Right cardiac atrium (tissue), 5 donors: Measurements from ENCODE around the gene CLECL1. TPM values are rescaled to one million over a fixed set of nuclear protein-coding genes. Genes with fewer than 3 reads are reported as not detected.

Experiments
- ATAC-seq, 2 donors: fragments of 200-7000 bp; cut with Tn5 transposase; one replicate each; pipeline versions ENCODE4 v1.8.0 to v1.9.1; 2020; ENCODE audit warnings: moderate library complexity in 2 of 2, mild to moderate bottlenecking in 1 of 2
- DNase-seq, 3 donors: peaks; one replicate each; pipeline ENCODE4 v3.0.0-alpha.2; 2020
- H3K27ac ChIP-seq: one replicate; pipeline ENCODE4 v1.5.1; 2013; ENCODE audit warnings: mild to moderate bottlenecking, low read length, control low read depth, moderate library complexity
- H3K27me3 ChIP-seq: one replicate; pipeline ENCODE4 v1.6.1; 2013; ENCODE audit not compliant: control insufficient read depth, insufficient read depth
- H3K4me1 ChIP-seq: one replicate; pipeline ENCODE4 v1.6.1; 2013; ENCODE audit warnings: low read length; ENCODE audit not compliant: control insufficient read depth, insufficient read depth
- H3K4me3 ChIP-seq: one replicate; pipeline ENCODE4 v1.5.1; 2013; ENCODE audit warnings: low read length, control low read depth
- H3K9me3 ChIP-seq: one replicate; pipeline ENCODE4 v1.6.1; 2013; ENCODE audit warnings: low read length; ENCODE audit not compliant: control insufficient read depth
- WGBS: extraction: QIAGEN DNeasy Blood & Tissue Kit; methylation state at CpG from one replicate; pipeline ENCODE4 v1.1.7; 2013; 5-methylcytosine and 5-hydroxymethylcytosine counted together
- intact Hi-C, 4 donors: fragments of 100-400 bp; cut with DNase I; formaldehyde crosslinking; loops; one replicate each; pipeline versions ENCODE4 v1.11.0 to v1.14.0; 2022 to 2023
- long read RNA-seq, 4 donors: library from polyadenylated mRNA; unstranded; transcript quantifications; one replicate each; pipeline ENCODE4 v2.0.0, GENCODE V29; 2020 to 2021
- polyA plus RNA-seq: library from polyadenylated mRNA; stranded (reverse); fragments of 200-250 nt; gene quantifications from one replicate; pipeline ENCODE4 v1.2.3, GENCODE V29; 2013
- total RNA-seq, 4 donors: library from RNA; stranded (reverse); fragmentation: NEBNext Ultra II Directional; extraction: Animal tissue kit (Norgen Biotek cat#: 25700); gene quantifications; one replicate each; pipeline ENCODE4 v1.2.1, GENCODE V29; 2021
- donor health status: healthy with polysubstance abuse.
- donor health status: DM: no; HTN: yes; CAD: no.
- donor health status: DM: no; HTN: no; CAD: no.
- donor health status: DM: no; HTN: yes; CAD: no; lungs with severe emphysema.
- donor health status: DM: yes; HTN: yes; CAD: no.

CLECL1 gene
- total RNA-seq (1 to 10 TPM in 1 of 4 donors, under 1 TPM in 1, not detected in 2; 0.60 to 1.2 TPM), polyA plus RNA-seq (0.14 TPM)
- long read RNA-seq, donor 1: 0 reads
- long read RNA-seq, donor 2, partial matches to known transcripts: 0 of 2 reads
- long read RNA-seq, donor 2, other reads (novel, unspliced or antisense): 1 of 2 reads
- long read RNA-seq, donor 3: 0 reads
- long read RNA-seq, donor 4: 0 reads

GRCh38 chr12:9732921-9733461, at the start of gene CLECL1:
Gene CLECL1 (minus strand): TSS chr12:9733097.
- Histone ChIP-seq H3K4me1 (no peaks in the 10 kb centered on the region), H3K4me3 (no peak within 1 kb of the TSS), H3K27me3 (no peaks in the 10 kb centered on the region), H3K9me3 (no peaks in the 10 kb centered on the region), H3K27ac (no peak within 1 kb of the TSS)
- ATAC-seq (no peak), DNase-seq (no peak)
- intact Hi-C loops: no loop called here
- 75% methylated on average over 8 of the region's 8 CpGs for WGBS

GRCh38 chr12:9781360-9781759, 48.5 kb upstream of the CLECL1 start:
- H3K27me3 ChIP-seq: no peaks in the 10 kb centered on the region
- WGBS: 87% methylated on average over 2 of the region's 2 CpGs
- no peaks in the 10 kb centered on the region for H3K9me3 ChIP-seq
- no peak for ATAC-seq
- intact Hi-C loops: no loop called here
- no peaks in the 10 kb centered on the region for H3K4me1 ChIP-seq
- H3K4me3 ChIP-seq: no peak overlapping the region
- DNase-seq: no peak
- H3K27ac ChIP-seq: no peak overlapping the region

GRCh38 chr12:9779209-9779608, 46.3 kb upstream of the CLECL1 start:
- intact Hi-C loops: no loop called here
- Histone ChIP-seq H3K4me1 (no peaks in the 10 kb centered on the region), H3K27me3 (no peaks in the 10 kb centered on the region), H3K4me3 (no peak overlapping the region), H3K9me3 (no peaks in the 10 kb centered on the region), H3K27ac (no peak overlapping the region)
- 77% methylated on average over 4 of the region's 4 CpGs for WGBS
- DNase-seq (no peak), ATAC-seq (no peak)

- no peaks in the 10 kb centered on the region for H3K27me3 ChIP-seq
- ATAC-seq (no peak), DNase-seq (no peak)
- WGBS: 86% methylated on average over 3 of the region's 3 CpGs
- no peaks in the 10 kb centered on the region for H3K9me3 ChIP-seq
- intact Hi-C loops: no loop called here
- H3K4me3 ChIP-seq: no peak overlapping the region
- no peaks in the 10 kb centered on the region for H3K4me1 ChIP-seq
- H3K27ac ChIP-seq: no peak overlapping the region
Measured at GRCh38 chr12:9776781-9777180, 43.9 kb upstream of the CLECL1 start.

GRCh38 chr12:9773216-9773877, 40.5 kb upstream of the CLECL1 start:
- no peak for ATAC-seq
- H3K27me3 ChIP-seq: no peaks in the 10 kb centered on the region
- intact Hi-C loops: no loop called here
- no peak for DNase-seq
- WGBS: 72% methylated on average over 2 of the region's 2 CpGs
- no peaks in the 10 kb centered on the region for H3K9me3 ChIP-seq
- no peaks in the 10 kb centered on the region for H3K4me1 ChIP-seq
- H3K27ac ChIP-seq: no peak overlapping the region
- H3K4me3 ChIP-seq: no peak overlapping the region

- ATAC-seq (no peak), DNase-seq (no peak)
- no peaks in the 10 kb centered on the region for H3K4me1 ChIP-seq
- no peak overlapping the region for H3K4me3 ChIP-seq
- H3K9me3 ChIP-seq: no peaks in the 10 kb centered on the region
- intact Hi-C loops: no loop called here
- WGBS: 42% methylated on average over 2 of the region's 2 CpGs
- no peak overlapping the region for H3K27ac ChIP-seq
- H3K27me3 ChIP-seq: no peaks in the 10 kb centered on the region
Measured at GRCh38 chr12:9763025-9763424, 30.1 kb upstream of the CLECL1 start.

GRCh38 chr12:9762369-9762768, 29.5 kb upstream of the CLECL1 start:
- Histone ChIP-seq H3K4me1 (no peaks in the 10 kb centered on the region), H3K9me3 (no peaks in the 10 kb centered on the region), H3K27ac (no peak overlapping the region), H3K4me3 (no peak overlapping the region), H3K27me3 (no peaks in the 10 kb centered on the region)
- WGBS: 92% methylated on average over 5 of the region's 5 CpGs
- ATAC-seq (no peak), DNase-seq (no peak)
- intact Hi-C loops: no loop called here

- Histone ChIP-seq H3K27ac (no peak overlapping the region), H3K27me3 (no peaks in the 10 kb centered on the region), H3K4me1 (no peaks in the 10 kb centered on the region), H3K4me3 (no peak overlapping the region), H3K9me3 (no peaks in the 10 kb centered on the region)
- DNase-seq (no peak), ATAC-seq (no peak)
- intact Hi-C loops: no loop called here
- 53% methylated on average over 4 of the region's 4 CpGs for WGBS
Measured at GRCh38 chr12:9761419-9761781, 28.5 kb upstream of the CLECL1 start.

- 69% methylated on average over 6 of the region's 6 CpGs for WGBS
- no peaks in the 10 kb centered on the region for H3K9me3 ChIP-seq
- H3K4me1 ChIP-seq: no peaks in the 10 kb centered on the region
- no peak within 1 kb of the TSS for H3K4me3 ChIP-seq
- no peaks in the 10 kb centered on the region for H3K27me3 ChIP-seq
- no peak for DNase-seq
- no peak for ATAC-seq
- H3K27ac ChIP-seq: no peak within 1 kb of the TSS
- intact Hi-C loops: no loop called here
Measured at GRCh38 chr12:9760699-9761418, 28.0 kb upstream of the CLECL1 start, which contains the start of gene CD69. Gene CD69 (minus strand): TSS chr12:9760901. CDS start chr12:9760820, 81 bp downstream.

GRCh38 chr12:9760120-9760519, 27.2 kb upstream of the CLECL1 start:
- Histone ChIP-seq H3K27me3 (no peaks in the 10 kb centered on the region), H3K27ac (no peak overlapping the region), H3K4me1 (no peaks in the 10 kb centered on the region), H3K9me3 (no peaks in the 10 kb centered on the region), H3K4me3 (no peak overlapping the region)
- intact Hi-C loops: no loop called here
- 85% methylated on average over 1 of the region's 1 CpG for WGBS
- DNase-seq (no peak), ATAC-seq (no peak)

- no peaks in the 10 kb centered on the region for H3K27me3 ChIP-seq
- H3K4me3 ChIP-seq: no peak overlapping the region
- no peak overlapping the region for H3K27ac ChIP-seq
- DNase-seq (no peak), ATAC-seq (no peak)
- intact Hi-C loops: loop anchor here in 1 of 4 donors (5.0 kb wide), 1 partner anchor 33 kb away; no protein-coding TSS in a partner anchor
- H3K9me3 ChIP-seq: no peaks in the 10 kb centered on the region
- WGBS: 80% methylated on average over 1 of the region's 1 CpG
- no peaks in the 10 kb centered on the region for H3K4me1 ChIP-seq
Measured at GRCh38 chr12:9759694-9760093, 26.8 kb upstream of the CLECL1 start.
